Right atrium auricular region (tissue), 2 donors: ENCODE measurements around the gene TMEM131L. TPM values are rescaled to one million over a fixed set of nuclear protein-coding genes. Genes with fewer than 3 reads are reported as not detected.
"Not testable (repeated sequence)": the region's sequence is repeated elsewhere in the genome, so short reads cannot be mapped to it uniquely, and the experiment has no call there.

Experiments
- DNase-seq: peaks from one replicate; pipeline ENCODE4 v3.0.0-alpha.2; 2019; ENCODE audit warnings: low spot score
- H3K27ac ChIP-seq, 2 donors: fragments of 200-600 bp; sonication (generic); 1 replicate in 1 of 2; 2 replicates in 1 of 2; pipeline ENCODE4 v1.5.1; 2016 to 2019
- H3K27me3 ChIP-seq, 2 donors: fragments of 200-600 bp; sonication (generic); one replicate each; pipeline versions ENCODE4 v1.5.1 to v1.6.0; 2017 to 2019
- H3K36me3 ChIP-seq: fragments of 200-600 bp; sonication (generic); one replicate; pipeline ENCODE4 v1.5.1; 2016
- H3K4me1 ChIP-seq, 2 donors: fragments of 200-600 bp; sonication (generic); one replicate each; pipeline versions ENCODE4 v1.5.1 to v1.6.0; 2017 to 2019
- H3K4me3 ChIP-seq, 2 donors: fragments of 200-600 bp; sonication (generic); 1 replicate in 1 of 2; 2 replicates in 1 of 2; pipeline ENCODE4 v1.5.1; 2017 to 2019; ENCODE audit warnings: mild to moderate bottlenecking in 1 of 2, moderate library complexity in 1 of 2
- H3K9me3 ChIP-seq, 2 donors: fragments of 200-600 bp; sonication (generic); one replicate each; pipeline ENCODE4 v1.5.1; 2019
- total RNA-seq, 2 donors: library from RNA; depleted of rRNA; stranded (reverse); fragments of >200 nt; gene quantifications; one replicate each; pipeline ENCODE4 v1.1.0, GENCODE V29; 2016
- TF ChIP-seq, protein P1 (sequence below), 2 donors: fragments of 200-600 bp; sonication (generic); IDR thresholded peaks; one replicate each; pipeline ENCODE4 v1.5.1; 2019; ENCODE audit warnings: antibody characterized with exemption in 2 of 2

TMEM131L gene
- total RNA-seq, 2 donors from 2014 or later, result 10.9 to 15.4 TPM

DNA sequence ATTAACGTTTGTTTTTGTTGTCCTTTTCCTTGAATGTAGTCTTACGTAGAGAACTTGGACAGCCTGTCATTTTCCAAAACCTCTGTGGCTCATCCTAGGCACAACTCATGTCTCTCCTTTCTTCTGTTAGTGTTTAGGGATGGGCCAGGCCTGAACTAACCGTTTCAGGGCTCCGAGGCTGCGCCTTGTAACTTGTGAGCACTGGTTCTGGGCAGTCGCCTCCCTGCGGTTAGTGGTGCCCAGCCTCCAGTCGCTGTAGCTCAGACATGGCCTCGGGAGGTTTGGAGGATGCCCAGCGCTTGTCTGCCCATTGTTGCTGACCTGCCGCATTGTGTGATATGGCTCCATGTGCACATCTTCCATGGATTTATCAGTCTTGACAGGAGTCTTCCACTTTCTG lies 32.8 kb downstream of the TMEM131L start:
- TF ChIP-seq, protein P1, sequence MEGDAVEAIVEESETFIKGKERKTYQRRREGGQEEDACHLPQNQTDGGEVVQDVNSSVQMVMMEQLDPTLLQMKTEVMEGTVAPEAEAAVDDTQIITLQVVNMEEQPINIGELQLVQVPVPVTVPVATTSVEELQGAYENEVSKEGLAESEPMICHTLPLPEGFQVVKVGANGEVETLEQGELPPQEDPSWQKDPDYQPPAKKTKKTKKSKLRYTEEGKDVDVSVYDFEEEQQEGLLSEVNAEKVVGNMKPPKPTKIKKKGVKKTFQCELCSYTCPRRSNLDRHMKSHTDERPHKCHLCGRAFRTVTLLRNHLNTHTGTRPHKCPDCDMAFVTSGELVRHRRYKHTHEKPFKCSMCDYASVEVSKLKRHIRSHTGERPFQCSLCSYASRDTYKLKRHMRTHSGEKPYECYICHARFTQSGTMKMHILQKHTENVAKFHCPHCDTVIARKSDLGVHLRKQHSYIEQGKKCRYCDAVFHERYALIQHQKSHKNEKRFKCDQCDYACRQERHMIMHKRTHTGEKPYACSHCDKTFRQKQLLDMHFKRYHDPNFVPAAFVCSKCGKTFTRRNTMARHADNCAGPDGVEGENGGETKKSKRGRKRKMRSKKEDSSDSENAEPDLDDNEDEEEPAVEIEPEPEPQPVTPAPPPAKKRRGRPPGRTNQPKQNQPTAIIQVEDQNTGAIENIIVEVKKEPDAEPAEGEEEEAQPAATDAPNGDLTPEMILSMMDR (IDR thresholded peaks at IDR 0.05), result no peak
- Histone ChIP-seq H3K36me3 (no peaks in the 10 kb centered on the region), H3K4me3 (no peak overlapping the region), H3K27ac (peak overlapping the region; percentile 68 to 74), H3K9me3 (no peaks in the 10 kb centered on the region), H3K4me1 (peaks cover 0 to 32% of the 10 kb centered on the region in 2 donors), H3K27me3 (no peaks in the 10 kb centered on the region)
- DNase-seq, result no peak

DNA sequence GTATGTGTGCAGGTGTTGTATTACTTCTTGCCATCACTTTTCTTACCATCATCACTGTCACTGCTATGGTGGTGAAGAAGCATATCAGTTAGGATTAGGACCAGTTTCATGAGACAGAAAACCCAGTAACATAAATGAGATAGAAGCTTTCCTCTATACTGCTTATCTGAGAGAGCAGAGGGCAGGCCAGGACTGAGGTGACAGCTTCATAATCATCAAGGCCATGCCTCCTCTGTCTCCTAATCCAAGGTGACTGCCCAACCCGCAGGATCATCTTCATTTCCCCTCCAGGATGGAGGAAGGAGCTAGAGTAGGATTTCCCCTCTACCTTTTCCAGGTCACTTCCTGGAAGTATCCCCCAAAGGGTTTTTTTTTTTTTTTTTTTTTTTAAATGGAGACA lies 35.4 kb downstream of the TMEM131L start:
- Histone ChIP-seq H3K4me1 (peaks cover 0 to 27% of the 10 kb centered on the region in 2 donors), H3K27ac (no peak overlapping the region)

DNA sequence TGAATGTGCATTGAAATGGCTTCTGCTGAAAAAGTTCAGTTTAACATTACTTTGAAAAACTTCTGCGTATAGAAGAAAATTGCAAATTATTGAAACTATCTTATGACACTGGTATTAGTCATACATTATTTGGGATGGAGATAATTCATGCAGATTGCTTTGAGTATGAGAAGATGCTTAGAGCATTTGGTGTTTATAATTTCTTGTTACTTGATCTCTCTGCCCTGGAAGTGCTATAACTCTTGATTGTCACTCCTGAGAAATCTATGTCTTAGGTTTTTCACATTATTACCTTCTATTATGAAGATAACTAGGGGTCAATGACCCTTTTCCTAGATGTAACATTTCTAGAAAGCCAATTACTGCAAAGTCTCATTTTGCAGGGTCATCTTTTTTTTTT lies 36.4 kb downstream of the TMEM131L start:
- H3K4me3 ChIP-seq, result no peak overlapping the region
- no peaks in the 10 kb centered on the region for H3K36me3 ChIP-seq
- DNase-seq, result no peak
- H3K27ac ChIP-seq, result no peak overlapping the region
- peaks cover 0 to 25% of the 10 kb centered on the region in 2 donors for H3K4me1 ChIP-seq
- TF ChIP-seq, protein P1 (IDR thresholded peaks at IDR 0.05), result no peak
- no peaks in the 10 kb centered on the region for H3K27me3 ChIP-seq
- no peaks in the 10 kb centered on the region for H3K9me3 ChIP-seq

More for the DNA sequence above, 35.4 kb downstream of the TMEM131L start:
- no peak for DNase-seq
- no peaks in the 10 kb centered on the region for H3K9me3 ChIP-seq
- no peak overlapping the region for H3K4me3 ChIP-seq
- H3K27me3 ChIP-seq, result no peaks in the 10 kb centered on the region
- no peaks in the 10 kb centered on the region for H3K36me3 ChIP-seq
- TF ChIP-seq, protein P1 (IDR thresholded peaks at IDR 0.05), result no peak

GRCh38 chr4:153506341-153507309 lies 40.5 kb downstream of the TMEM131L start:
- H3K27ac ChIP-seq, result no peak overlapping the region
- no peaks in the 10 kb centered on the region for H3K27me3 ChIP-seq
- H3K4me3 ChIP-seq, result no peak overlapping the region
- TF ChIP-seq, protein P1 (IDR thresholded peaks at IDR 0.05), result no peak
- DNase-seq, result no peak
- no peaks in the 10 kb centered on the region for H3K9me3 ChIP-seq
- H3K36me3 ChIP-seq, result no peaks in the 10 kb centered on the region
- H3K4me1 ChIP-seq, result peaks cover 0 to 9% of the 10 kb centered on the region in 2 donors

DNA sequence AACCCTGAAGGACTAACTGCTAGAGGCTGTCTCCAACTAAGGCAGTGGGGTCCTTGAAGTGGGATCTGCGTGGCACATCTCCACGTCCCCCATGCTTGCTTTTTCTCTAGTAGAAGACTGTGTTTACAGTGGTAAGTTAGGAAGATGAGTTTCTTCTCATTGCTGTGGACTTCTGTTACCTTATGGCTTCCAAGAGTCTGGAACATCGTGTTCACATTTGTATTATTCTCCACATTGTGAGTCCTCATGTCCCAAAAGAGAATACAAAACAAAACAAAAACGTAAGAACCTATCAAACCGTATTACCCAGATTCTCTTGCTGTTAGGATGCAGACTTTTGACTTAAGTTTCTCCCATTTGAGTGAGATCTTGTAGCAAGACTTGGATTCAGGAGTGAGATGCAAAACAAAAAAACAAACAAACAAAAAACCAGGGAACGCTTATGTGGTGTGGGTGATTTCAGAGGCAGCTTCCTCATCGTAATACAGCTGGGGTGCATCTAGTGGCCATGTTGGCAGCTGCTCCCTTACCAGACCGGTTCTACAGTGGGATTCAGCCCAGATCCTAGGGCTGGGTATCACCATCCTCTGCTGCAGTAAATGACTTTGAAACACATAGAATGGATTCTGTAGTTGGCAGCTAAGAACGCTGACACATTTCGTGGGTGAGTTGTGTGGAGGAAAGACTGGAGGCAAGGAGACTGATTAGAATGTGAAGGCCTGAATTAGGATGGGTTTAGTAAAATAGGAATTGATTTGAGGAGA lies 41.3 kb downstream of the TMEM131L start:
- no peaks in the 10 kb centered on the region for H3K36me3 ChIP-seq
- H3K27ac ChIP-seq, result no peak overlapping the region
- H3K27me3 ChIP-seq, result no peaks in the 10 kb centered on the region
- H3K4me1 ChIP-seq, result peaks cover 0 to 13% of the 10 kb centered on the region in 2 donors
- H3K4me3 ChIP-seq, result no peak overlapping the region
- no peaks in the 10 kb centered on the region for H3K9me3 ChIP-seq
- TF ChIP-seq, protein P1 (IDR thresholded peaks at IDR 0.05), result no peak
- DNase-seq, result no peak

GRCh38 chr4:153509212-153509611 lies 43.1 kb downstream of the TMEM131L start:
- not testable (repeated sequence) for DNase-seq, H3K27ac ChIP-seq

More at GRCh38 chr4:153509212-153509611, 43.1 kb downstream of the TMEM131L start:
- not testable (repeated sequence) for H3K27me3 ChIP-seq, H3K36me3 ChIP-seq, H3K9me3 ChIP-seq, H3K4me3 ChIP-seq
- peaks cover 0 to 30% of the 10 kb centered on the region in 2 donors for H3K4me1 ChIP-seq
